CD14-positive monocyte (primary cell): ENCODE results near the gene CDH22. TPM values are rescaled to one million over a fixed set of nuclear protein-coding genes. Genes with fewer than 3 reads are reported as not detected.

Experiments used
- DNase-seq, 3 donors: peaks; one replicate each; pipeline ENCODE4 v3.0.0-alpha.2; 2011 to 2022
- H2AFZ ChIP-seq: 2 replicates; pipeline ENCODE4 v1.6.0; 2012; ENCODE audit warnings: mild to moderate bottlenecking, low read depth, low read length, inconsistent platforms; ENCODE audit not compliant: insufficient read depth, poor library complexity, severe bottlenecking
- H3K27ac ChIP-seq, 2 donors: 1 replicate in 1 of 2; 2 replicates in 1 of 2; pipeline ENCODE4 v1.5.1; 2012 to 2013; ENCODE audit warnings: low read length in 2 of 2, control low read depth in 1 of 2, inconsistent platforms in 1 of 2, low read depth in 1 of 2, mild to moderate bottlenecking in 1 of 2
- H3K27me3 ChIP-seq, 2 donors: one replicate each; pipeline versions ENCODE4 v1.6.0 to v1.6.1; 2011 to 2013; ENCODE audit warnings: low read length in 2 of 2; ENCODE audit not compliant: control insufficient read depth in 2 of 2, insufficient read depth in 2 of 2
- H3K36me3 ChIP-seq, 2 donors: replicated peaks in 1 of 2; 1 replicate in 1 of 2; 2 replicates in 1 of 2; pipeline versions ENCODE4 v1.5.1 to v1.6.1; 2012 to 2013; ENCODE audit warnings: low read length in 2 of 2, control low read depth in 1 of 2, inconsistent platforms in 1 of 2, mild to moderate bottlenecking in 1 of 2; ENCODE audit not compliant: insufficient read depth in 2 of 2, control insufficient read depth in 1 of 2
- H3K4me1 ChIP-seq, 2 donors: 1 replicate in 1 of 2; 2 replicates in 1 of 2; pipeline versions ENCODE4 v1.5.1 to v1.6.1; 2012 to 2013; ENCODE audit warnings: low read length in 2 of 2, control low read depth in 1 of 2, inconsistent platforms in 1 of 2, mild to moderate bottlenecking in 1 of 2, moderate library complexity in 1 of 2; ENCODE audit not compliant: insufficient read depth in 2 of 2, control insufficient read depth in 1 of 2
- H3K4me2 ChIP-seq: replicated peaks from 2 replicates; pipeline ENCODE3; 2012; ENCODE audit warnings: low read length, moderate library complexity, mild to moderate bottlenecking; ENCODE audit not compliant: poor library complexity, severe bottlenecking; ENCODE audit errors: extremely low read depth
- H3K4me3 ChIP-seq, 3 experiments: fragments of 200-600 bp in 1 of 3; sonication (generic) in 1 of 3; replicated peaks in 1 of 3; 1 replicate in 2 of 3; 2 replicates in 1 of 3; pipeline ENCODE4 v1.5.1; 2011 to 2013; ENCODE audit warnings: low read length in 3 of 3, mild to moderate bottlenecking in 3 of 3, control low read depth in 2 of 3, low read depth in 2 of 3, inconsistent platforms in 1 of 3, moderate library complexity in 1 of 3
- H3K79me2 ChIP-seq: 2 replicates; pipeline ENCODE4 v1.6.0; 2012; ENCODE audit warnings: mild to moderate bottlenecking, control low read depth, inconsistent platforms, low read length, moderate library complexity; ENCODE audit not compliant: insufficient read depth
- H3K9ac ChIP-seq: 2 replicates; pipeline ENCODE4 v1.6.0; 2017; ENCODE audit warnings: low read length, mild to moderate bottlenecking; ENCODE audit not compliant: insufficient read depth, poor library complexity, severe bottlenecking
- H3K9me3 ChIP-seq, 2 donors: replicated peaks in 1 of 2; 1 replicate in 1 of 2; 2 replicates in 1 of 2; pipeline versions ENCODE4 v1.5.1 to v1.6.1; 2012 to 2013; ENCODE audit warnings: low read length in 2 of 2, control low read depth in 1 of 2; ENCODE audit not compliant: control insufficient read depth in 1 of 2, insufficient read depth in 1 of 2
- H4K20me1 ChIP-seq: 2 replicates; pipeline ENCODE4 v1.6.0; 2012; ENCODE audit warnings: mild to moderate bottlenecking, low read length, control low read depth, moderate library complexity; ENCODE audit not compliant: insufficient read depth
- H3K27ac Mint-ChIP-seq, 7 donors: one replicate each; pipeline ENCODE4 v1.8.0; 2020; ENCODE audit warnings: mild to moderate bottlenecking in 7 of 7, mixed read lengths in 7 of 7, moderate library complexity in 6 of 7, inconsistent platforms in 2 of 7
- H3K27me3 Mint-ChIP-seq, 3 donors: one replicate each; pipeline ENCODE4 v1.8.0; 2021 to 2022; ENCODE audit warnings: low read depth in 3 of 3, mild to moderate bottlenecking in 3 of 3, mixed read lengths in 3 of 3, moderate library complexity in 3 of 3, inconsistent platforms in 1 of 3
- H3K36me3 Mint-ChIP-seq, 2 donors: one replicate each; pipeline ENCODE4 v1.8.0; 2020; ENCODE audit warnings: mixed read lengths in 2 of 2, inconsistent platforms in 1 of 2, mild to moderate bottlenecking in 1 of 2
- H3K4me1 Mint-ChIP-seq: one replicate; pipeline ENCODE4 v1.8.0; 2020; ENCODE audit warnings: mild to moderate bottlenecking, mixed read lengths
- H3K4me3 Mint-ChIP-seq, 2 donors: one replicate each; pipeline ENCODE4 v1.8.0; 2020; ENCODE audit warnings: mild to moderate bottlenecking in 2 of 2, mixed read lengths in 2 of 2, moderate library complexity in 1 of 2
- H3K9me3 Mint-ChIP-seq, 7 donors: one replicate each; pipeline ENCODE4 v1.8.0; 2020 to 2022; ENCODE audit warnings: mixed read lengths in 7 of 7, mild to moderate bottlenecking in 6 of 7, moderate library complexity in 6 of 7, inconsistent platforms in 2 of 7
- WGBS: methylation state at CpG from one replicate; pipeline ENCODE4 v1.1.5; 2013; ENCODE audit warnings: missing lambda C conversion rate; ENCODE audit not compliant: insufficient coverage; 5-methylcytosine and 5-hydroxymethylcytosine counted together
- intact Hi-C, 2 donors: fragments of 100-400 bp; cut with micrococcal nuclease; formaldehyde crosslinking; loops; one replicate each; pipeline versions ENCODE4 v1.15.0 to v1.15.1; 2023
- polyA plus RNA-seq, 3 donors: library from polyadenylated mRNA; depleted of rRNA in 1 of 3; unstranded in 2 of 3; stranded (reverse) in 1 of 3; fragments of 300-500 nt in 2 of 3; fragments of >200 nt in 1 of 3; fragmentation: Illumina TruSeq in 2 of 3; gene quantifications; 1 replicate in 2 of 3; 2 replicates in 1 of 3; pipeline ENCODE4 v1.2.3, GENCODE V29; 2012 to 2021
- TF ChIP-seq, protein P1 (sequence below): fragments of 200-600 bp; IDR thresholded peaks from one replicate; pipeline ENCODE4 v1.8.0; 2022; ENCODE audit warnings: antibody characterized with exemption, mild to moderate bottlenecking

Gene CDH22
- polyA plus RNA-seq, 3 donors = not detected

GRCh38 chr20:46168438-46168837 lies 139.9 kb downstream of the CDH22 start:
- TF ChIP-seq, protein P1, sequence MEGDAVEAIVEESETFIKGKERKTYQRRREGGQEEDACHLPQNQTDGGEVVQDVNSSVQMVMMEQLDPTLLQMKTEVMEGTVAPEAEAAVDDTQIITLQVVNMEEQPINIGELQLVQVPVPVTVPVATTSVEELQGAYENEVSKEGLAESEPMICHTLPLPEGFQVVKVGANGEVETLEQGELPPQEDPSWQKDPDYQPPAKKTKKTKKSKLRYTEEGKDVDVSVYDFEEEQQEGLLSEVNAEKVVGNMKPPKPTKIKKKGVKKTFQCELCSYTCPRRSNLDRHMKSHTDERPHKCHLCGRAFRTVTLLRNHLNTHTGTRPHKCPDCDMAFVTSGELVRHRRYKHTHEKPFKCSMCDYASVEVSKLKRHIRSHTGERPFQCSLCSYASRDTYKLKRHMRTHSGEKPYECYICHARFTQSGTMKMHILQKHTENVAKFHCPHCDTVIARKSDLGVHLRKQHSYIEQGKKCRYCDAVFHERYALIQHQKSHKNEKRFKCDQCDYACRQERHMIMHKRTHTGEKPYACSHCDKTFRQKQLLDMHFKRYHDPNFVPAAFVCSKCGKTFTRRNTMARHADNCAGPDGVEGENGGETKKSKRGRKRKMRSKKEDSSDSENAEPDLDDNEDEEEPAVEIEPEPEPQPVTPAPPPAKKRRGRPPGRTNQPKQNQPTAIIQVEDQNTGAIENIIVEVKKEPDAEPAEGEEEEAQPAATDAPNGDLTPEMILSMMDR = no peak
- Histone ChIP-seq H3K4me2 (no peak overlapping the region), H3K79me2 (no peaks in the 10 kb centered on the region), H4K20me1 (no peaks in the 10 kb centered on the region), H3K36me3 (no peaks in the 10 kb centered on the region), H3K27ac (no peak overlapping the region), H3K4me3 (no peak overlapping the region), H3K9me3 (peaks cover 0 to under 1% of the 10 kb centered on the region in 2 donors), H3K4me1 (no peaks in the 10 kb centered on the region), H3K9ac (no peak overlapping the region), H3K27me3 (peaks cover 9 to 18% of the 10 kb centered on the region in 2 donors), H2AFZ (no peak overlapping the region)
- intact Hi-C loops = no loop called here
- peaks cover 3% of the 10 kb centered on the region for H3K4me1 Mint-ChIP-seq
- no peak for DNase-seq
- H3K4me3 Mint-ChIP-seq = no peak overlapping the region
- peaks cover 17 to 39% (median 29%) of the 10 kb centered on the region in 3 donors for H3K27me3 Mint-ChIP-seq
- WGBS = 77% methylated on average over 8 of the region's 8 CpGs
- peaks cover 0 to 11% (median 0%) of the 10 kb centered on the region in 7 donors for H3K9me3 Mint-ChIP-seq
- H3K36me3 Mint-ChIP-seq = no peaks in the 10 kb centered on the region
- H3K27ac Mint-ChIP-seq = no peak overlapping the region

- Mint-ChIP-seq H3K4me3 (no peak overlapping the region), H3K27ac (no peak overlapping the region), H3K36me3 (no peaks in the 10 kb centered on the region), H3K27me3 (peaks cover 14 to 29% (median 18%) of the 10 kb centered on the region in 3 donors), H3K4me1 (no peaks in the 10 kb centered on the region), H3K9me3 (peaks cover 0 to 2% (median 0%) of the 10 kb centered on the region in 7 donors)
- H3K4me2 ChIP-seq = no peak overlapping the region
- no peak for DNase-seq
- no peaks in the 10 kb centered on the region for H3K79me2 ChIP-seq
- H2AFZ ChIP-seq = no peak overlapping the region
- H3K4me3 ChIP-seq = no peak overlapping the region
- H3K36me3 ChIP-seq = no peaks in the 10 kb centered on the region
- no peaks in the 10 kb centered on the region for H3K4me1 ChIP-seq
- H3K9me3 ChIP-seq = no peaks in the 10 kb centered on the region
- intact Hi-C loops = no loop called here
- peaks cover 0 to 5% of the 10 kb centered on the region in 2 donors for H3K27me3 ChIP-seq
- H3K9ac ChIP-seq = no peak overlapping the region
- TF ChIP-seq, protein P1 = no peak
- H3K27ac ChIP-seq = no peak overlapping the region
- no peaks in the 10 kb centered on the region for H4K20me1 ChIP-seq
These were observed 141.2 kb downstream of the CDH22 start for GRCh38 chr20:46167080-46167479.
